ENCODE measurements around the gene C9orf57. TPM values are rescaled to one million over a fixed set of nuclear protein-coding genes. Genes with fewer than 3 reads are reported as not detected.

C9orf57 gene
- total and polyA plus RNA-seq, 8 donors: not detected

DNA sequence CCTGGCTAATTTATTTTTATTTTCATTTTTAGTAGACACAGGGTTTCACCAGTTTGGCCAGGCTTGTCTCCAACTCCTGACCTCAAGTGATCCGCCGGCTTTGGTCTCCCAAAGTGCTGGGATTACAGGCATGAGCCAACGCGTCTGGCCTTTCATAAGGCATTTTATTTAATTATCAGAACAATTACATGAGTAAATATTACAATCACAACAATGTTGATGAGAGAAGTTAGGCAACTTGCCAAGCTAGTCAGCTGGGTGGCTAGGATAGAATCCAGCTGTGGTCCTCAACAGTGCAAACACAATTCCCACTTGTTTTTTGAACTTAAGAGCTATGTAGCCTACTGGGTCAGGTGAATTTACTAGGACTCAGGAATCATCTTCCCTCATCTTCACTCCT is 22.0 kb downstream of the C9orf57 start:
- 14 to 40% (median 25%) methylated on average over 4 of the region's 4 CpGs for WGBS, 5 donors
- Histone ChIP-seq H3K9me3 (no peaks in the 10 kb centered on the region), H3K4me1 (peaks cover 0 to 29% (median 7%) of the 10 kb centered on the region in 4 donors), H3K27me3 (no peaks in the 10 kb centered on the region), H3K4me3 (no peak overlapping the region), H3K36me3 (no peaks in the 10 kb centered on the region), H3K27ac (no peak overlapping the region)
- TF ChIP-seq POLR2AphosphoS5 (IDR thresholded peaks at IDR 0.05): no peak
- TF ChIP-seq POLR2A (IDR thresholded peaks at IDR 0.05): no peak
- TF ChIP-seq CTCF (IDR thresholded peaks at IDR 0.05): no peak
- no peak for TF ChIP-seq EP300 (IDR thresholded peaks at IDR 0.05)
- DNase-seq: peak; percentile 32 to 37
- intact Hi-C loops (cut with DNase I; ENCODE audit: low total_unique reads): loop anchor here (5.0 kb wide), 1 partner anchor 234 kb away; no protein-coding TSS in a partner anchor

- Histone ChIP-seq H3K9me3 (no peaks in the 10 kb centered on the region), H3K4me3 (no peak overlapping the region), H3K27ac (no peak overlapping the region), H3K4me1 (peaks cover 0 to 29% (median 7%) of the 10 kb centered on the region in 4 donors), H3K27me3 (no peaks in the 10 kb centered on the region), H3K36me3 (no peaks in the 10 kb centered on the region)
- DNase-seq: no peak
- intact Hi-C loops (cut with DNase I; ENCODE audit: low total_unique reads): loop anchor here (5.0 kb wide), 1 partner anchor 235 kb away; no protein-coding TSS in a partner anchor
- 42 to 51% (median 49%) methylated on average over 4 of the region's 4 CpGs for WGBS, 5 donors
- no peak for TF ChIP-seq POLR2A (IDR thresholded peaks at IDR 0.05)
Observed at GRCh38 chr9:72037571-72037970, 22.8 kb downstream of the C9orf57 start.

DNA sequence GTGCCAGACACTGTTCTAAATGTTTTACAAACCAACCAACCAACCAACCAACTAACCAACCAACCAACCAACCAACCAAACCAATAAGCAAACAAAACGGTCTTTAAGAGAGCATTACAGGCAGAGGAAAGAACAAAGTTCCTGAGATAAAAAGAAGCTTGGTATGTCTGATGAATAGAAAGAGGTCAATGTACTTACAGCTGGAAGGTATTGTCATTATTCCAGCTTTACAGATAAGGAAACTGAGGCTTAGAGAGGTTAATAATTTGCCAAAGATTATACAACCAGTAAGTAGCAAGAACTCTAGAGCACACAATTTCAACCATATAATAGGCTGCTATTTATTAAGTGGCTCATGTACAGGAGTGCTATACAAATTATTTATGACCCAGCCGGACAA is 29.6 kb downstream of the C9orf57 start:
- no peak for TF ChIP-seq POLR2AphosphoS5 (IDR thresholded peaks at IDR 0.05)
- TF ChIP-seq POLR2A (IDR thresholded peaks at IDR 0.05): no peak
- TF ChIP-seq EP300 (IDR thresholded peaks at IDR 0.05): no peak
- no peak for TF ChIP-seq CTCF (IDR thresholded peaks at IDR 0.05)
- no peaks in the 10 kb centered on the region for H3K9me3 ChIP-seq
- no peaks in the 10 kb centered on the region for H3K36me3 ChIP-seq
- no peak overlapping the region for H3K27ac ChIP-seq
- H3K4me1 ChIP-seq: peaks cover 0 to 5% (median 0%) of the 10 kb centered on the region in 4 donors
- H3K27me3 ChIP-seq: no peaks in the 10 kb centered on the region
- WGBS, 5 donors: 64 to 83% (median 72%) methylated on average over 2 of the region's 2 CpGs
- no peak for DNase-seq
- H3K4me3 ChIP-seq: no peak overlapping the region
- intact Hi-C loops (cut with DNase I; ENCODE audit: low total_unique reads): no loop called here

GRCh38 chr9:72029986-72030385 is 30.4 kb downstream of the C9orf57 start:
- no peaks in the 10 kb centered on the region for H3K27me3 ChIP-seq
- H3K9me3 ChIP-seq: no peaks in the 10 kb centered on the region
- intact Hi-C loops (cut with DNase I; ENCODE audit: low total_unique reads): no loop called here
- no peaks in the 10 kb centered on the region for H3K36me3 ChIP-seq
- no peak overlapping the region for H3K4me3 ChIP-seq
- H3K27ac ChIP-seq: no peak overlapping the region
- TF ChIP-seq POLR2A (IDR thresholded peaks at IDR 0.05) (no peak), POLR2AphosphoS5 (IDR thresholded peaks at IDR 0.05) (no peak)
- H3K4me1 ChIP-seq: peaks cover 0 to 13% (median 1%) of the 10 kb centered on the region in 4 donors
- 44 to 96% (median 79%) methylated on average over 1 of the region's 1 CpG for WGBS, 5 donors
- DNase-seq: no peak

GRCh38 chr9:72025906-72026305 is 34.5 kb downstream of the C9orf57 start:
- H3K4me1 ChIP-seq: peaks cover 0 to 16% (median 3%) of the 10 kb centered on the region in 4 donors
- DNase-seq: no peak
- no peak overlapping the region for H3K4me3 ChIP-seq
- TF ChIP-seq CTCF (IDR thresholded peaks at IDR 0.05) (no peak), POLR2A (IDR thresholded peaks at IDR 0.05) (no peak), POLR2AphosphoS5 (IDR thresholded peaks at IDR 0.05) (no peak), EP300 (IDR thresholded peaks at IDR 0.05) (no peak)
- no peaks in the 10 kb centered on the region for H3K36me3 ChIP-seq
- WGBS, 5 donors: 46 to 58% (median 50%) methylated on average over 3 of the region's 3 CpGs
- no peaks in the 10 kb centered on the region for H3K9me3 ChIP-seq
- peak overlapping the region in 2 of 5 donors; percentile 23 to 52 for H3K27ac ChIP-seq
- no peaks in the 10 kb centered on the region for H3K27me3 ChIP-seq
- intact Hi-C loops (cut with DNase I; ENCODE audit: low total_unique reads): no loop called here
